ENCODE measurements around the gene SEPTIN12. TPM values are rescaled to one million over a fixed set of nuclear protein-coding genes. Genes with fewer than 3 reads are reported as not detected.

Gene SEPTIN12
- total and polyA plus RNA-seq, 2 donors (not counting 1 experiment from before 2014, with no cell fraction given) = 0.07 TPM; not detected in 1

DNA sequence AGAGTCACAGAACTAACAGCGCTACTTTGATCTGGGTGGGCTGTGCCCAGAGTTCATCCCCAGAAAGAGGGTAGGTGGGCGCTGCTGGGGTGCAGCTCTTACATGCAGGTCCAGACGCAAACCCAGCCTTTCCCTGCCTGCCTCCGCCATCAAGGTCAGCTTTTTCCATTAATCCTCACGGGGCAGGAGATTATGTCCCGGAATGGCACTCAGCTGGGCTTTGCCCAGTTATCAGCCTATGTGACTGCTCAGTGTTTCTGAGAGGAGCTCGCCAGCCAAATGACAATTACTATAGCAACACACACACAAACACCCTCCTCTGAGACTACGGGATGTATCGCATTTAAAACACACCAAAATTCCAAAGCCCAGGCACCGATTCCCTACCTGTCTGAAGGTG, 38.8 kb upstream of the SEPTIN12 start:
- Histone ChIP-seq H2AFZ (ENCODE audit: insufficient read depth, low read depth, low read length, poor library complexity, severe bottlenecking) (no peak overlapping the region), H3K4me2 (replicated peaks; ENCODE audit: low read depth, low read length, poor library complexity, severe bottlenecking) (no peak overlapping the region), H3K9me3 (ENCODE audit: control extremely low read depth in 1 of 3, control insufficient read depth in 2 of 3, insufficient read depth in 1 of 3, low read length in 2 of 3) (no peaks in the 10 kb centered on the region), H3K27ac (ENCODE audit: low read length in 2 of 2) (no peak overlapping the region), H3K4me1 (ENCODE audit: control insufficient read depth in 2 of 2, insufficient read depth in 2 of 2, low read length in 2 of 2) (peaks cover 0 to 1% of the 10 kb centered on the region in 2 donors), H3K79me2 (ENCODE audit: control insufficient read depth, insufficient read depth, low read length) (peaks cover 41% of the 10 kb centered on the region), H3K4me3 (ENCODE audit: control extremely low read depth in 1 of 5, extremely low read depth in 1 of 5, insufficient read depth in 1 of 5, low read depth in 2 of 5, low read length in 4 of 5) (no peak overlapping the region), H3K36me3 (replicated peaks in 1 of 2; ENCODE audit: control extremely low read depth in 1 of 2, control insufficient read depth in 1 of 2, extremely low read depth in 1 of 2, insufficient read depth in 2 of 2, low read length in 1 of 2) (peaks cover 7 to 78% of the 10 kb centered on the region in 2 experiments), H3K27me3 (replicated peaks in 1 of 4; ENCODE audit: control extremely low read depth in 1 of 4, control insufficient read depth in 3 of 4, insufficient read depth in 4 of 4, low read length in 3 of 4) (no peaks in the 10 kb centered on the region), H3K9ac (ENCODE audit: low read length) (no peak overlapping the region), H4K20me1 (ENCODE audit: control insufficient read depth, insufficient read depth, low read length, poor library complexity, severe bottlenecking) (peaks cover 33% of the 10 kb centered on the region)
- CTCF ChIA-PET = no interaction called here
- Mint-ChIP-seq H3K4me1 (peaks cover 2% of the 10 kb centered on the region), H3K27ac (no peak overlapping the region), H3K4me3 (no peak overlapping the region), H3K27me3 (no peaks in the 10 kb centered on the region), H3K9me3 (ENCODE audit: insufficient read depth) (no peaks in the 10 kb centered on the region)
- intact Hi-C loops (cut with micrococcal nuclease) = no loop called here
- DNase-seq = no peak
- TF ChIP-seq CTCF (IDR thresholded peaks at IDR 0.05) = no peak
- TF ChIP-seq EZH2 (IDR thresholded peaks at IDR 0.05; ENCODE audit: borderline replicate concordance, insufficient read depth, low read depth, low read length, poor library complexity, severe bottlenecking) = no peak
- ATAC-seq (ENCODE audit: low read depth) = no peak
- POLR2A ChIA-PET = no interaction called here
- 96% methylated on average over 10 of the region's 10 CpGs for WGBS (ENCODE audit: insufficient coverage)

- no peaks in the 10 kb centered on the region for H3K27me3 Mint-ChIP-seq
- H3K4me3 ChIP-seq (ENCODE audit: control extremely low read depth in 1 of 5, extremely low read depth in 1 of 5, insufficient read depth in 1 of 5, low read depth in 2 of 5, low read length in 4 of 5) = no peak overlapping the region
- H3K27me3 ChIP-seq (replicated peaks in 1 of 4; ENCODE audit: control extremely low read depth in 1 of 4, control insufficient read depth in 3 of 4, insufficient read depth in 4 of 4, low read length in 3 of 4) = no peaks in the 10 kb centered on the region
- H3K4me3 Mint-ChIP-seq = no peak overlapping the region
- H3K9ac ChIP-seq (ENCODE audit: low read length) = no peak overlapping the region
- no peaks in the 10 kb centered on the region for H3K9me3 Mint-ChIP-seq (ENCODE audit: insufficient read depth)
- H4K20me1 ChIP-seq (ENCODE audit: control insufficient read depth, insufficient read depth, low read length, poor library complexity, severe bottlenecking) = peaks cover 33% of the 10 kb centered on the region
- CTCF ChIA-PET = no interaction called here
- TF ChIP-seq CTCF (IDR thresholded peaks at IDR 0.05) (no peak), EZH2 (IDR thresholded peaks at IDR 0.05; ENCODE audit: borderline replicate concordance, insufficient read depth, low read depth, low read length, poor library complexity, severe bottlenecking) (no peak)
- H3K79me2 ChIP-seq (ENCODE audit: control insufficient read depth, insufficient read depth, low read length) = peaks cover 41% of the 10 kb centered on the region
- H3K4me1 ChIP-seq (ENCODE audit: control insufficient read depth in 2 of 2, insufficient read depth in 2 of 2, low read length in 2 of 2) = no peaks in the 10 kb centered on the region
- H2AFZ ChIP-seq (ENCODE audit: insufficient read depth, low read depth, low read length, poor library complexity, severe bottlenecking) = no peak overlapping the region
- no peaks in the 10 kb centered on the region for H3K9me3 ChIP-seq (ENCODE audit: control extremely low read depth in 1 of 3, control insufficient read depth in 2 of 3, insufficient read depth in 1 of 3, low read length in 2 of 3)
- H3K4me2 ChIP-seq (replicated peaks; ENCODE audit: low read depth, low read length, poor library complexity, severe bottlenecking) = no peak overlapping the region
- DNase-seq = no peak
- H3K27ac Mint-ChIP-seq = no peak overlapping the region
- no peak overlapping the region for H3K27ac ChIP-seq (ENCODE audit: low read length in 2 of 2)
- ATAC-seq (ENCODE audit: low read depth) = no peak
- H3K36me3 ChIP-seq (replicated peaks in 1 of 2; ENCODE audit: control extremely low read depth in 1 of 2, control insufficient read depth in 1 of 2, extremely low read depth in 1 of 2, insufficient read depth in 2 of 2, low read length in 1 of 2) = peaks cover 11 to 78% of the 10 kb centered on the region in 2 experiments
- intact Hi-C loops (cut with micrococcal nuclease) = no loop called here
- 100% methylated on average over 3 of the region's 4 CpGs for WGBS (ENCODE audit: insufficient coverage)
- POLR2A ChIA-PET = no interaction called here
- peaks cover 2% of the 10 kb centered on the region for H3K4me1 Mint-ChIP-seq
Measured at GRCh38 chr16:4826526-4826925, 38.4 kb upstream of the SEPTIN12 start.

All from B cell (primary cell).